Adrenal gland (tissue), 12 donors: ENCODE measurements around the gene WDR17. TPM values are rescaled to one million over a fixed set of nuclear protein-coding genes. Genes with fewer than 3 reads are reported as not detected.

Source experiments
- DNase-seq, 7 donors: peaks; one replicate each; pipeline ENCODE4 v3.0.0-alpha.2; 2019 to 2020
- H3K27ac ChIP-seq, 5 donors: fragments of 200-600 bp; sonication (generic) in 4 of 5; 1 replicate in 3 of 5; 2 replicates in 2 of 5; pipeline versions ENCODE4 v1.5.1 to v1.8.0; 2016 to 2020; ENCODE audit warnings: mild to moderate bottlenecking in 1 of 5
- H3K27me3 ChIP-seq: fragments of 200-600 bp; 2 replicates; pipeline ENCODE4 v1.8.0; 2021
- H3K36me3 ChIP-seq, 2 donors: fragments of 200-600 bp; replicated peaks in 1 of 2; 1 replicate in 1 of 2; 2 replicates in 1 of 2; pipeline versions ENCODE4 v1.5.1 to v1.8.0; 2018 to 2022
- H3K4me1 ChIP-seq, 2 donors: fragments of 200-600 bp; replicated peaks in 1 of 2; 1 replicate in 1 of 2; 2 replicates in 1 of 2; pipeline versions ENCODE4 v1.5.1 to v1.8.0; 2018 to 2021
- H3K4me3 ChIP-seq, 4 donors: fragments of 200-600 bp; sonication (generic) in 3 of 4; one replicate each; pipeline ENCODE4 v1.5.1; 2016 to 2018
- H3K9me3 ChIP-seq, 3 donors: fragments of 200-600 bp; sonication (generic) in 1 of 3; replicated peaks in 1 of 3; 1 replicate in 2 of 3; 2 replicates in 1 of 3; pipeline versions ENCODE4 v1.5.1 to v1.8.0; 2016 to 2021
- POLR2A ChIP-seq, 2 donors: fragments of 450-650 bp; IDR thresholded peaks; one replicate each; pipeline ENCODE4 v1.6.1; 2017; ENCODE audit warnings: antibody characterized with exemption in 2 of 2, mild to moderate bottlenecking in 2 of 2, moderate library complexity in 1 of 2
- WGBS, 4 donors: extraction: QIAGEN DNeasy Blood & Tissue Kit in 2 of 4; methylation state at CpG; one replicate each; pipeline versions ENCODE4 v1.1.5 to v1.1.7; 2013 to 2017; 5-methylcytosine and 5-hydroxymethylcytosine counted together
- intact Hi-C, 2 donors: fragments of 100-400 bp; cut with DNase I; formaldehyde crosslinking; loops; one replicate each; pipeline versions ENCODE4 v1.14.1 to v1.15.0; 2022 to 2023
- polyA plus RNA-seq, 3 donors: library from polyadenylated mRNA; stranded (reverse); fragments of 200-250 nt in 2 of 3; fragments of 350-450 nt in 1 of 3; fragmentation: Illumina TruSeq in 1 of 3; extraction: RNeasy Lipid Tissue Mini Kit (QIAGEN cat#74804) in 1 of 3; gene quantifications; one replicate each; pipeline ENCODE4 v1.2.3, GENCODE V29; 2013 to 2014
- total RNA-seq, 9 donors: library from RNA; depleted of rRNA in 4 of 9; stranded (reverse); fragments of >200 nt in 4 of 9; fragments of 120-200 nt in 1 of 9; fragmentation: NEBNext Ultra II Directional in 1 of 9; extraction: Animal tissue kit (Norgen Biotek cat#: 25700) in 1 of 9; gene quantifications; one replicate each; pipeline versions ENCODE4 v1.1.0 to v1.2.4, GENCODE V29; 2013 to 2023
- TF ChIP-seq, protein P1 (sequence below), 6 experiments: fragments of 450-650 bp in 4 of 6; fragments of 200-600 bp in 2 of 6; sonication (generic) in 1 of 6; IDR thresholded peaks; 1 replicate in 5 of 6; 2 replicates in 1 of 6; pipeline versions ENCODE4 v1.5.1 to v1.8.0; 2016 to 2021; ENCODE audit warnings: antibody characterized with exemption in 6 of 6, mild to moderate bottlenecking in 2 of 6, moderate library complexity in 1 of 6
- donor health status: healthy with polysubstance abuse.
- donor health status: Bipolar disorder and iron deficiency.
- donor health status: DM: yes; HTN: yes; CAD: no.
- donor health status: DM: no; HTN: no; CAD: no.
- donor health status: DM: no; HTN: no; CAD: no.
- donor health status: DM: yes; HTN: yes; CAD: no.

Gene WDR17
- total and polyA plus RNA-seq, 12 donors, result 0.81 to 7.7 (median 2.9) TPM

GRCh38 chr4:176054942-176055341, 10.7 kb upstream of the WDR17 start:
- DNase-seq, result no peak
- no peak overlapping the region for H3K4me3 ChIP-seq
- H3K9me3 ChIP-seq, result no peaks in the 10 kb centered on the region
- H3K36me3 ChIP-seq, result no peaks in the 10 kb centered on the region
- WGBS, 4 donors, result 14 to 53% (median 38%) methylated on average over 2 of the region's 2 CpGs
- no peaks in the 10 kb centered on the region for H3K27me3 ChIP-seq
- TF ChIP-seq POLR2A (IDR thresholded peaks at IDR 0.05), result no peak
- TF ChIP-seq, protein P1, sequence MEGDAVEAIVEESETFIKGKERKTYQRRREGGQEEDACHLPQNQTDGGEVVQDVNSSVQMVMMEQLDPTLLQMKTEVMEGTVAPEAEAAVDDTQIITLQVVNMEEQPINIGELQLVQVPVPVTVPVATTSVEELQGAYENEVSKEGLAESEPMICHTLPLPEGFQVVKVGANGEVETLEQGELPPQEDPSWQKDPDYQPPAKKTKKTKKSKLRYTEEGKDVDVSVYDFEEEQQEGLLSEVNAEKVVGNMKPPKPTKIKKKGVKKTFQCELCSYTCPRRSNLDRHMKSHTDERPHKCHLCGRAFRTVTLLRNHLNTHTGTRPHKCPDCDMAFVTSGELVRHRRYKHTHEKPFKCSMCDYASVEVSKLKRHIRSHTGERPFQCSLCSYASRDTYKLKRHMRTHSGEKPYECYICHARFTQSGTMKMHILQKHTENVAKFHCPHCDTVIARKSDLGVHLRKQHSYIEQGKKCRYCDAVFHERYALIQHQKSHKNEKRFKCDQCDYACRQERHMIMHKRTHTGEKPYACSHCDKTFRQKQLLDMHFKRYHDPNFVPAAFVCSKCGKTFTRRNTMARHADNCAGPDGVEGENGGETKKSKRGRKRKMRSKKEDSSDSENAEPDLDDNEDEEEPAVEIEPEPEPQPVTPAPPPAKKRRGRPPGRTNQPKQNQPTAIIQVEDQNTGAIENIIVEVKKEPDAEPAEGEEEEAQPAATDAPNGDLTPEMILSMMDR (IDR thresholded peaks at IDR 0.05), result peak in 2 of 6 experiments; percentile 4 to 19
- intact Hi-C loops, result no loop called here
- no peaks in the 10 kb centered on the region for H3K4me1 ChIP-seq
- no peak overlapping the region for H3K27ac ChIP-seq

GRCh38 chr4:176063718-176064117, 1.9 kb upstream of the WDR17 start:
- Histone ChIP-seq H3K27me3 (no peaks in the 10 kb centered on the region), H3K36me3 (no peaks in the 10 kb centered on the region), H3K4me3 (no peak overlapping the region), H3K27ac (no peak overlapping the region), H3K9me3 (no peaks in the 10 kb centered on the region), H3K4me1 (no peaks in the 10 kb centered on the region)
- no peak for DNase-seq
- TF ChIP-seq POLR2A (IDR thresholded peaks at IDR 0.05), result no peak
- TF ChIP-seq, protein P1 (IDR thresholded peaks at IDR 0.05), result no peak
- intact Hi-C loops, result no loop called here
- 85 to 90% (median 89%) methylated on average over 20 of the region's 20 CpGs for WGBS, 4 donors

DNA sequence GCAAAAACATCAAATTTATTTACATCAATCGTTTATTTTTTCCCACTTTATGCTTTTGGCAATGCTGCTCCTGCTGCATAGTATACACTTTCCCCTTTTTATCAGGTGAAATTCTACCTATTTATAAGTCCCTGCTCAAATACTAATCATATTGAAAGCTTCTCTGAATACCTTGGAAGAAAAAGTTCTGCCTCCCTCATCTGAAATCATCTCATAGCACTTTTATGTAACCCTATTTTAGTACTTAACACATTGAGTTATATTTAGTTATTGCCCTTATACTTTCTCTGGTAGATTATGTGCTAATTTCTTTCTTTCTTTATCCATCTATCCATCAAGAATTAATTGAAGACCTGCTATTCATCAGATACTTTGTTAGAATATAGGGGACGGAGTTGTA, 1.1 kb upstream of the WDR17 start:
- H3K27me3 ChIP-seq, result no peaks in the 10 kb centered on the region
- no peak overlapping the region for H3K4me3 ChIP-seq
- 89 to 92% (median 91%) methylated on average over 2 of the region's 2 CpGs for WGBS, 4 donors
- intact Hi-C loops, result no loop called here
- no peaks in the 10 kb centered on the region for H3K9me3 ChIP-seq
- no peak for DNase-seq
- H3K4me1 ChIP-seq, result no peaks in the 10 kb centered on the region
- no peak overlapping the region for H3K27ac ChIP-seq
- TF ChIP-seq, protein P1 (IDR thresholded peaks at IDR 0.05), result no peak
- TF ChIP-seq POLR2A (IDR thresholded peaks at IDR 0.05), result no peak
- H3K36me3 ChIP-seq, result no peaks in the 10 kb centered on the region

GRCh38 chr4:176066757-176067156, 1.1 kb downstream of the WDR17 start:
- Histone ChIP-seq H3K36me3 (no peaks in the 10 kb centered on the region), H3K4me3 (peak overlapping the region in 1 of 4 donors; percentile 78), H3K4me1 (no peaks in the 10 kb centered on the region), H3K27ac (no peak overlapping the region), H3K27me3 (no peaks in the 10 kb centered on the region), H3K9me3 (no peaks in the 10 kb centered on the region)
- DNase-seq, result no peak
- TF ChIP-seq, protein P1 (IDR thresholded peaks at IDR 0.05), result no peak
- WGBS, 4 donors, result 77 to 89% (median 84%) methylated on average over 6 of the region's 6 CpGs
- intact Hi-C loops, result no loop called here
